ENCODE measurements around the gene EEFSEC. TPM values are rescaled to one million over a fixed set of nuclear protein-coding genes. Genes with fewer than 3 reads are reported as not detected.

EEFSEC gene
- total RNA-seq, 1 donor from 2014 or later, result 19.3 TPM

DNA sequence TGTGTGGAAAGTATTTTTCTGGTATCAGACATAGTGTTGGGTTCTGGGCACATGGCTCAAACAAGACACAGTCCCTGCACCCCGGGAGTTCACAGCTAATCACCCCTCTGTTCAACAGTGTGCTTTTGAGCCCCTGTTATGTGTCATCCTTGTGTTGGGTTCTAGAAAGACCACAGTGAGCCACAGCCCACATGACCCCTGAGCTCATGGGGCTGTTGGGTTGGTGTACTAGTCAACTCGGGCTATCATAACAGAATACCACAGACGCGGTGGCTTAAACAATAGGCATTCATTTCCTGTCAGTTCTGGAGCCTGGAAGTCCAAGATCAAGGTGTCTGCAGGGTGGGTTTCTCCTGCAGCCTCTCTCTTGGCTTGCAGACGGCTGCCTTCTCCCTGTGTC is 213.4 kb downstream of the EEFSEC start:
- intact Hi-C loops (cut with DNase I), result loop anchor here (2.0 to 5.0 kb wide), 3 partner anchors 18 to 69 kb away; no protein-coding TSS in a partner anchor
- no peak for DNase-seq (ENCODE audit: low spot score)

DNA sequence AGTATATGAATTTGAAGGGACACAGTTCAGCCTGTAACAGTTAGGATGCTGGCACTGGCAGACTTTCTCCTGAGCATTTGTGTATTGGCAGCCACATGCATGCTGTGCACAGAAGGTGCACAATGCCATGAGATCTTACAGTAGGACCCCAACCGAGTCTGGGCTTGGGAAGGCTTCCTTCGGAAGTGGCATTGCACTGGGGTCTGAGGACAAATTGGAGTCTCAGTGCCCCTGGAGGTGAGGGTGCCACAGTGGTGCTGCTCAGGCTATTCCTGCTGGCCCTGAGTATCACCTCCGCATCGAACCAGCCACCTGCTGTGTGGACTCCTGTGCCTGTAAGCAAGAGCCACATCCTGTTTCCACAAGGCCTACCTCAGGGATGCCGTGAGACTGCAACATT is 213.9 kb downstream of the EEFSEC start:
- no peak for DNase-seq (ENCODE audit: low spot score)
- intact Hi-C loops (cut with DNase I), result loop anchor here (2.0 to 5.0 kb wide), 3 partner anchors 18 to 70 kb away; no protein-coding TSS in a partner anchor

DNA sequence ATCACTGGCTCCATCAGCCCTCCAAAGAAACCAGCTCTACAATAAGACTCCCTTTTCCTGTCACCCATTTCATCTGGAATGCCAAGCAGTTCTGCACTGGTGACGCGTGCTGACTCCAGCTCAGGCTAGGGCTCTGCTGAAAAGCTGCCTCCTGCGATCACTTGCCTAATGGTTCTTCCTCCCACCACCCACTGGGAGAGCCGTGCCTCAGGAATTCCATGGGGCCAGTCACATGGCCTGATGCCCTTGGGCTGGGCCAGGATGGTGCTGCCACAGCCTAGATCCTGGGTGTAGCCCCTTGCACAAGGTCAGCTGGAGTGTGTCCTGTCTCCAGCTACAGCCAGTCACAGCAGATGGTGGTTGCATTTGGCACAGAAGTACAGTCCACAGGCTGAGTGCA is 214.5 kb downstream of the EEFSEC start:
- intact Hi-C loops (cut with DNase I), result loop anchor here (2.0 to 5.0 kb wide), 3 partner anchors 17 to 70 kb away; no protein-coding TSS in a partner anchor

DNA sequence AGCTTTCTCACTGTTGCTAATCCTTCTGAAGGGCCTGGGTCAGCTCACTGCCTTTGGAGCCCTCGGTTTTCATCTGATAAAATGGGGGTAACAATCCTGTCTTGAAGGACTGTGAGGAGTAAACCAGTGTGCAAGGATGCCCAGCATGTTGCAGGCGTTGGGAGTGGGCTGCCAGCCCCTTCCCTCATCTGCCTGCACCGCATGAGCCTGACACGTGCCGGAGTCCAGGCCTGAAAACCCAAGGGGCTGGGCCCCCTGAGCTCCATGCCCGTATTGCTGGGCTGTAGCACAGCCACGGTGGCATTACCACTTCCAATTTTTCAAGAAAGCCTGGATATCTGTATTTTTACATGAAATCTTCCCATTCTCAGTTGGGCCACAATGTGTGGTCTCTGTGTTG is 215.3 kb downstream of the EEFSEC start:
- intact Hi-C loops (cut with DNase I), result loop anchor here (5.0 kb wide), 2 partner anchors 56 to 71 kb away; no protein-coding TSS in a partner anchor
- no peak for DNase-seq (ENCODE audit: low spot score)

More for the DNA sequence above, 214.5 kb downstream of the EEFSEC start:
- no peak for DNase-seq (ENCODE audit: low spot score)

DNA sequence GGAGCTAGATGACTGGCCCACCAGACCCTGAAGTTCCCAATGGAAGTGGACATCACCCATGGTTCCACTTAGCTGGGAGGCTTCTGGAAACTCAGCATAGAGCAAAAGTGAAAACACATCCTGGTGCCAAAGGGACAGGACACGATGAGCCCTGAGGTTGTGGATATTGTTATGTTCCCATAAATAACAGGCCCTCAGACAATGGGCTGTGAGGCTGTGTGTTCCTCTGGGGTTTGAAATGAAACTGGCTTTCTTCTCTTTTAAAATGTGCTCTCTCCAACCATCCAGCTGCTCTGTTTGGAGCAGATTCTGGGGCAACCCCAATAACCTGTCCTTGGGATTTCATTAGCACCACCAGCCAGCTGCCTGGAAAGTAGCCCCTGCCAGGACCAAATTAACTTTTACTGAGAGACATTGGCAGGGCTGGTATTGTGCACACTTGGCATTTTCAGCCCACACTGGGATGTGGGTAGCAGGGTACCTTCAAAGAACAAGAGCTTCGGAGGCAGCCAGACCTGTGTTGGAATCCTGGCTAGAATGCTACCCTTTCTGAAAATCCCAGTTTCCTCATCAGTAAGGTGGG is 215.9 kb downstream of the EEFSEC start:
- intact Hi-C loops (cut with DNase I), result loop anchor here (5.0 kb wide), 2 partner anchors 57 to 72 kb away; no protein-coding TSS in a partner anchor
- no peak for DNase-seq (ENCODE audit: low spot score)

DNA sequence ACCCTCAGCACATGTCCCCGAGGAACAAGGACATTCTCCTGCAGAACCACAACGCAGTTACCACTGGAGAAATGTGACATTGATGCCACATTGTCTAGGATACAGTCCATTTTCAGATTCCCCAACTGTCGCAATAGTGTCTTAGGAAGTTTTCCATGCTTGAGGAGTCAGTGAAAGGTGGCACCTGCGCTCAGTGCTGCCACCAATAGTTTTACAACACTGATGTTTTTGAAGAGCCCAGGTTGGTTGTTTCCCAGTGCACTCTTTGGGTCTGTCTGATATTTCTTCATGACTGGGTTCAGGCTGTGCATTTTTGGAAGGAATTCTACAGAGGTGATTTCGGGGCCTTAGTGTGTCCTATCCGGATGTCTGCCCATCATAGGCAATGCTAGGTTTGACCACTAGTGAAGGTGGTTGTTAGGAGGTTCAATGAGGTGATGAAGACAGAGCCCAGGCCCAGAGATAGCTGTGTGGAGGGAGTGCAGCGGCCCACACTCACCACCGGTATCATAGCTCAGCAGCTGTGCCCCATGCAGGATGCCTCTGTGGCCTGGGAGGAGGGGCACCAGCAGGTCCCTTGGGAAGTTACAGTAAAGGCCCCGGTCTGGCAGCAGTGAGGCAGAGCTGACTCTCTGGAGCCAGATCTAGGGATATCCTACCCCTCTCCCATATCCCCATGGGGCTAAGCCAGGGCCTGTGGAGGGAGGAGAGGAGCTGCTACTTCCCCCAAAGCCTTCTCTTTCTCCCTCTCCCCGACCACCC is 216.8 kb downstream of the EEFSEC start:
- intact Hi-C loops (cut with DNase I), result loop anchor here (5.0 kb wide), 2 partner anchors 58 to 73 kb away; no protein-coding TSS in a partner anchor

DNA sequence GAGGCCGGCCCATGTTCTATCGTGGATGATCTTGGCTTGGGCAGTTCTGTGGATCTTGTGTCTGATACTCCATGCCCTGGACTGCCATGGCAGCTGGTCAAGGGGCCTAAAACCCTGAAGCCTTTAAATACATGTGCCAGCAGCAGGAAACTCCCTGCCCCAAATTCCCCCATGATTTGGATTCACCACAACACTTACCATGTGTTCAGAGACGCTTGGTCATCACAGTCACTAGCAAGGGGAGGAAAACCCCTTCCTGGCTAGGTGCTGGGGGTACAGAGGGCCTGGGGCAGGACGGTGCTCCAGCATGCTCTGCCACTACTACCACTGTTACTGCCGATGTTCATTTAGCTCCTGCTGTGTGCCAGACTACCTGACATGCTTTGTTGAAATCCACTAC is 219.0 kb downstream of the EEFSEC start:
- intact Hi-C loops (cut with DNase I), result no loop called here
- no peak for DNase-seq (ENCODE audit: low spot score)

More for the DNA sequence above, 216.8 kb downstream of the EEFSEC start:
- DNase-seq (ENCODE audit: low spot score), result no peak

DNA sequence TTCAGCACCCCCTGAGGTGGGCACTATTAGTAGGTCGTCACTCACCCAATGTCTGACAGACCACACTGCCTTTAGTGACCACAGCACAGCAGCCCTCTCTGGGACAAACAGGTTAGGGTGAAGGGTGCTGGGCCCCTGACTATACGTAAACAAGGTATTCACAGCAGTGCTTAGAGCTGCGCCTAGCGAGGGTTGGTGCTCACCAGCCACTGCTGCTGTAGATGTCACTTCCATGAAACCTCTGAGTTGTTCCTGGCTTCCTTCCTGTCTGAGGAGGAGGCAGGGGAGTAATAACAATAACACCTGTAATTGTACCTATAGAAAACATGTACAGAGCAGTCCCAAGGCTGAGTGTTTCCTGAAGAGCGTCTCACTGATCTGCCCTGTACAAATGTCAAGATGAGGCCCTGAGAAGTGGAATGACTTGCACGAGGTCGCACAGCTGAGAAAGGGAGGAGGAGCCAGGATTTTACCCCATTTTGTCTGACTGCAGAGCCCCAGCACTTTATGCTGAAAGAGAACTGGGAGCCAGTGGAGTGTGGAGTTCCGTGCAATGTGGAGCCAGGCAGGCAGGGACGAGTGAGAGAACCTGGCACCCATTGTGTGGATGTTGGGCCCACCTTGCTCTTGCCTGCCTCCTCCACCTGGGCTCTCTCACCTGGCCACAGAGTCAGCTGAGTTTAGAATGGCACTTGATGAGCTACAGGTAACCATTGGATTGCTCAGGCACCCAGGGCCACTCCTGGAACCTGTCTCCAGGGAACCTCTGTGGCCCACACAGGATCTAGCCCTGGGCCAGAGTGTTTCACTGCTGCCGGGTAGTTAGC is 219.6 kb downstream of the EEFSEC start:
- DNase-seq (ENCODE audit: low spot score), result no peak
- intact Hi-C loops (cut with DNase I), result no loop called here

DNA sequence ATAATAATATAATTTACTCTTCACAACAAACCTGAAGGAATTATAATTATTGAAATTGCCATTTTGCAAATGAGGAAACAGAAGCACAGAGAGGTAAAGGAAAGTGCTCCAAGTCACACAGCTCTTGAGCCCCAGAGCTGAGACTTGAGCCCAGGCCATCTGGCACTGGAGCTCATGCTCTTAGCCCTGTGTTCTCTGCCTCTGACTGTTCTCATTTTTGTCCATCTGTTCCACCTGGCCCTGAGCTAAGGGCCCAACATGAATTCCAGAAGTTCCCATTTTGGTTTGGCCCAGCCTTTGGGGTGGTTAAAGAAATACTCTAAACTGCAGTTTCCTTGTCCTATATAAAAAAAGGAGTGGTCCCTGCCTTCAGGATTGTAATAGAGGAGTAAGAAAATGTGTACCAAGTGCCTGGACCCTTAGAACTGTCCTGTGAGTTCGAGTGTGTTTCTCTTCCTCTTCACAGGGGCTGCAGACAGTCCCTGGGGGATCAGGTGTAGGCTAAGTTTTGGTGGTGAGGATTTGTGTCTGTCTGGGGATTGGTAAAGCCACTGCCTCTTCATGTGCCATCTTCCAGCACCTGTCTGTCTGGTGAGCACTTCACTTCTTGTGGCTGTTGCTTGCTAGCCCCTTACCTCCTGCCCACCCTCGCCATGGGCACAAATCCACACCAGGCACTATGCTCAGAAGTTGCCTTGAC is 221.6 kb downstream of the EEFSEC start:
- no peak for DNase-seq (ENCODE audit: low spot score)
- intact Hi-C loops (cut with DNase I), result no loop called here

DNA sequence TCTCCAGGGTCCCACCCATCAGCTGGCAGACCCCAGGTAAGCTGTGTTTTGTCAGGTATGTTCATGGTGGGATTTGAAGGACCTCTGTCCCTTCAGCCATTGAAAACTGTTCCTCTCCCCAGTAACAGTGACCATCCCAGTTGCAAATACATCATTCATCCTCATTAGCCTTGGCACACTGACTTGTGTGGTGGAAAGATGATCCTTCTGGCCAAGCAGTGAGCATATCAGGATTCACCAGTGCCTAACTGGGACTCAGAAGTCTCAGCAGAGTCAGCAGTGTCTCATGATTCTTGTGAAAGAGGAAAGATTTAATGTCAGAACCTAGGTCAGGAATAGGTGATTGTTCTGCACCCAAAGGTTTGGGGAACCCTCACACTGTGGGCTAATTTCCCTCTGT is 223.2 kb downstream of the EEFSEC start:
- intact Hi-C loops (cut with DNase I), result no loop called here
- DNase-seq (ENCODE audit: low spot score), result no peak

DNA sequence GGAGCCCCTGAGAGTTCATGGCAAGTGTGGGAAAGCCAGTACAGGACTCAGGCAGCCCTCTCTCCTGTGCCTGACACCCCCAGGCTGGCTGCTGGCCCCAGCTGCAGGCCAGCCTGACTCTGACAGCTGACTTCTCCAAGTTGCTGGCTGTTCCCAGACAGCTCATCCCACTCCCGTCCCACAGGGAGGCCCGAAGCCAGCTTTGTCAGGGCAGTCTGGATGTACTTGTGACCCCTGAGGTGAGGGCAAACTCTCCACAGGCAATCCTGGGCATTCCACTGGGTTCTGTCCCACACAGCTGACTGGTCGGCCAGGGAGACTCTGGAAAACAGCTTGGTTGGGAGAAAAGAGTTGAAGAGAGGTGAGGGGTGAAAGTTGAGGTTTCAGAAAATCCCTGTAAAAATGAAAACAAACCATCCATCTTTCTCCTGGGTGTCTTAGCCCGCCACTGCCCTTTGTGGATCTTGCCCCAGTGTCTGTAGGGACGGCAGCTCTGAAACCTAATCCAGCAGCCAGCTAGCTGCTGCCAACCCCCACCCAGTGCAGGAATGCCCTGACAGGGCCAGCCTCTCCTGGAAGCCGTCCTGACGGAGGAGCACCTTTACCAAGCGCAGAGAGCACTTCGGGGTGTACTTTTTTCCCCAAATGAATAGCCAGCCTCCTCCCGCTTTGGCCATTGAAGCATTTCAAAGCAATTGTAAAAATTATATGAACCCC is 225.5 kb downstream of the EEFSEC start:
- intact Hi-C loops (cut with DNase I), result no loop called here
- no peak for DNase-seq (ENCODE audit: low spot score)

DNA sequence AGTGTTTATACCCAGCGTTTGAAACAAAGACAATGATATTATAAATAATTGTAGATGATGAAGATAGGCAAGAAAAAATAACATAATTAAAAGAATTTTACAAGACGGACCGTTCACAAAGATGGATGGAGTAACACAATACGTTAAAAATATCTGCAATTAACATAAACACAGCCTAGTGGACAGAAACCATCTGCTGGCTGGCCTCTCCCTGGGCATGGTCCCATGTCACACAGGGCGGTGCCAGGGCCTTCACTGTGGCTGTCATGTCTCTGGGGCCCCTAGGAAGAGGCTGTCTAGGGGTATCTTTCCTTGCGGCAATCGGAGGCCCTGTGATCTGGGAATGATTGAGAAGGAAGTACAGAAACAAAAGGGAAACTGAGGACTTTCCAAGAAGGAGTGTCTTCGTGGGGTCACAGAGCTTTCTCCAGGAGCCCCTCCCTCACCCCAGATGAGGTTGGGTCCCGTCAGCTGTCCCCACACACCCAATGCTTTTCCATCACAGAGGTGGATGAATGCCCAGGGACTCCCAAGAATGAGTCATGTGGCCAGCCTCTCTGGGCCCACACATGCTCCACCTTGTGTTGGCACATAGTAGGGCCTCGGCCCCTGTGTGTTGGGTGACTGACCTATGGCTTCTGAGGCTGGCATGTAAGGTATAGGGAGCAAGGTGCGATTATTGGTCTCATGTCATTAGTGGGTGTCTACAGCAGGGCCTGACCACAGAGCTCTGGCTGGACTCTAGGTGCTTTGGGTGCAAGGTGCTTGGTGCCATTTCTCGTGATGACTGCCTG is 226.3 kb downstream of the EEFSEC start:
- intact Hi-C loops (cut with DNase I), result no loop called here
- no peak for DNase-seq (ENCODE audit: low spot score)

DNA sequence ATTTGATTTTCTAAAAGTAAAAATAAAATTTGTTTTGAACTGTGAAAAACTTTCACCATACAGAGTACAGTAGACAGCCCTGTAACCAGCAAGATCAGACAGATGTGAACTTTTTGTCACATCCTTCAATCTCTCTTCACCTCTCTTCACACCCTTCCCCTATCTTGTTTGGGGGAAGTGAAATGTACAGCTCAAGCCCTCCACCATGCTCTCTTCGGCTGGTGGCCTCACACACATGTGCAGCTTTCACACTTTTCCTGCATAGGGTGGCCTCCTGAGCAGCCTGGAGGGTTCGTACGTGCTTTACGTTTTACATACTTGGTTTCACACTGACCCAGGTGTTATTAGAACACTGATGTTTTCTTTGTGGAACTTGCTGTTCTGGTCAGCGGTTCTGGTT is 227.0 kb downstream of the EEFSEC start:
- intact Hi-C loops (cut with DNase I), result no loop called here
- no peak for DNase-seq (ENCODE audit: low spot score)

DNA sequence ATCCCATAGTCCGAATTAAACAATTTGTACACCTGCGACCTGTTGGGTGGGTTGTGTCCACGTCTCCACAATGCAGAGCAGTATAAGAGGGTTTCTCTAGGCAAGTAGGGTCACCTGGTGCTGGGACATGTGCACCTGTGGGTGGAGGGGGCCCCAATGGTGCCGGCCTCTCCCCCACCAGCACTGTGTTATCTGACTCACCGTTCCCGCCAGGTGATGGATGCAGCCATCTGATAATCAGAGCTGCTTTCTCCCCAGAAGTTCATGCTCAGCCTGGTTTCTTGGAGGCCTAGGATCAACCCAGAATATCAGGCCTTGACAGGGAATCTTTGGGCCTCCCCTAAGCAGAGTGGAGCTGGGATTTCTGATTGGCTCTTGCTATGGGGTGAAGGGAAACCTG is 227.4 kb downstream of the EEFSEC start:
- DNase-seq (ENCODE audit: low spot score), result no peak
- intact Hi-C loops (cut with DNase I), result no loop called here

DNA sequence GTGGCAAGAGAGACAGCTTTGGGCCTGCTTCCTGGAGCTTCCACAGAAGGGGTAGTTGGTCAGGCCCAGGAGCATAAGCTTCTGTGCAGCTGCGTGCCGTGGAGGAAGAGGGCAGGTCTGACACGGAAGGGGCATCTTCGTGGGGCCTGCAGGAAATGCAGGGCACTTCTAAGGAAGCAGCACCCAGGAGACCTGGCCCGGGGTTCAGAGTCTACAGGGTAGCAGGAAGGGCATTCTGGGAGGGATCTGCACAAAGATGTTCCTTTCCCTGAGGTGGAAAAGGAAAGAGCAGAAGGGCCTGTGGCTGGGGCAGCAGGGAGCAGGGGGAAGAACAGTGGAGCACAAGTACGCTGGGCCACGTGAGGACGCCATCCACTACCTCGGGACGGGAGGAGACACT is 228.3 kb downstream of the EEFSEC start:
- DNase-seq (ENCODE audit: low spot score), result no peak
- intact Hi-C loops (cut with DNase I), result no loop called here

DNA sequence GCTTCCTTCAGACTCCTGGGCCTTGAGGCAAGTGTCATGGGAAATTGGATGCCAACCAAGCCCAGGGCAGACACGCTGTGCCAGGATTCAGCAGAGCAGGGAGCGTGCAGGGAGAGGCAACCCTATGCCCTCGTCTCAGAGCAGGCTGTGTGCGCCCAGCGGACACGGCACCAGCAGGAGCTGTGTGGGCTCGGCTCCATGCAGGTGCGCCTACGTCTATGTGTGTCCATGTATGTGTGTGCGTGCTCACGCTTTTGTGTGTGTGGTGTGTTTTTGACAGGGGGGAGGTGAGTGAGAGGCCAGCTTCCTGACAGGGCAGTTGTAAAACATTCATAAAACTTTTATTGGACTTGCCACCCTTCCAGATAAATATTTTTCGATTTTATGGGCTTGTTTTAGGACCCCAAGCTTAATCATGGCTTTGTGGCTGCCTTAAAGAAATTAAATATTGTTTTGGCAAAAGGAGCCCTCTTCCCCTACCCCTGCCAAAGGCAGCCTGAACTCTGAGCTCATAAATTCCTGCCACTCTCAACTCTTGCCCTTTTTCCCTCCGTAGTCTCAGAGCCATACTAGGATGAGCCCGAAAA is 229.0 kb downstream of the EEFSEC start:
- intact Hi-C loops (cut with DNase I), result no loop called here
- no peak for DNase-seq (ENCODE audit: low spot score)

DNA sequence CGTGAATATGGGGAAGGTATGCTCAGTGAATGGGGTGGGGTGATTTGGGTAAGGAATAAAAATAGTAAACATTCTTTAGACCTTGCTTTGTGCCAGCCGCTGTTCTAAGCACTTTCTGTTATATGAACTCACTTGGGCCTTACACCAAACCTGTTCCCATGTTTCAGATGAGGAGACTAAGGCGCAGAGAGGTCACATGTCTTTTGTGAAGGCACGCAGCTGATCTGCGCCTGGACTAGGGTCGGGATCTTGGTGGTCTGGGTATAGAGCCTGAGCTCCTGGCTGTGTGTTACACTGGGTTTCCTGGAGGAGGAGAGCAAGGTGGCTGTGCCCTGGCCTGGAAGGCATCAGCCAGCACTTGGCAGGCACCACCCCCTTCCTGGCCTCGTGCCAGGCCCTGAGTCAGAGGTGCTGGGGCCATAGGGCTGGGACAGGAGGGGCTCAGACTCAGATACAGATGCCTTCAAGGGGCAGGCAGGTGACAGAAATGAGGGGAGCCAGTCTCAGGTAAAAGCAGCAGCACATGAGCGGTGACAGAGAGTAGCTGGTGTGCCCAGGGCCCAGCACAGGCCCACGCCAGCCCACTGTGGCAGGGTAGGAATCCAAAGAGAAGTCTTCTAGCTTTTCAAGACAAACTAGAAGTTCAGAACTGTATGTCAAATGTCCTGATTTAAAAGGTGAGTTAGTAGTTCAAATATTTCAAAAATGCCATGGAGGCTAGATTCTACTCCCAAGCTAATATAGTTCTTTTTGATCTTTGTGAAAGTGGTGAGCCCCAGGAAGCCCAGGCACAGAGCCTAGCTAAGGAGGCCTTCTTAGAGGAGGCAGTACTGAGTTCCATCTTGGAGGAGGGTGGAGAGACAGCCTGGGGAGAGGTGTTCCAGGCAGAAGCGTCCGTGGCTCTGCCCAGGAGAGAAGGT is 230.3 kb downstream of the EEFSEC start:
- DNase-seq (ENCODE audit: low spot score), result peak; percentile 88
- intact Hi-C loops (cut with DNase I), result loop anchor here (2.0 kb wide), 2 partner anchors 17 to 71 kb away; no protein-coding TSS in a partner anchor

Measured in cardiac septum (tissue), 1 donor.